ENCODE results near the gene SAMM50.

- TF ChIP-seq TARDBP (IDR thresholded peaks at IDR 0.05; ENCODE audit: borderline replicate concordance) (no peak), MAX (IDR thresholded peaks at IDR 0.05; ENCODE audit: low read depth, low read length) (no peak), SUZ12 (IDR thresholded peaks at IDR 0.05; ENCODE audit: unreplicated experiment) (no peak), MEF2B (IDR thresholded peaks at IDR 0.05; ENCODE audit: partially characterized antibody, poor library complexity, severe bottlenecking) (no peak), EZH2 (IDR thresholded peaks at IDR 0.05; ENCODE audit: borderline replicate concordance, control insufficient read depth, low read depth, low read length) (no peak), SIN3A (IDR thresholded peaks at IDR 0.05; ENCODE audit: low read depth, low read length) (no peak), NR2C2 (IDR thresholded peaks at IDR 0.05; ENCODE audit: borderline replicate concordance, control insufficient read depth, insufficient read length, low read depth) (no peak), ATF2 (IDR thresholded peaks at IDR 0.05; ENCODE audit: low read length) (no peak), ESRRA (IDR thresholded peaks at IDR 0.05; ENCODE audit: low read length) (no peak)
- TF ChIP-seq, protein P1, sequence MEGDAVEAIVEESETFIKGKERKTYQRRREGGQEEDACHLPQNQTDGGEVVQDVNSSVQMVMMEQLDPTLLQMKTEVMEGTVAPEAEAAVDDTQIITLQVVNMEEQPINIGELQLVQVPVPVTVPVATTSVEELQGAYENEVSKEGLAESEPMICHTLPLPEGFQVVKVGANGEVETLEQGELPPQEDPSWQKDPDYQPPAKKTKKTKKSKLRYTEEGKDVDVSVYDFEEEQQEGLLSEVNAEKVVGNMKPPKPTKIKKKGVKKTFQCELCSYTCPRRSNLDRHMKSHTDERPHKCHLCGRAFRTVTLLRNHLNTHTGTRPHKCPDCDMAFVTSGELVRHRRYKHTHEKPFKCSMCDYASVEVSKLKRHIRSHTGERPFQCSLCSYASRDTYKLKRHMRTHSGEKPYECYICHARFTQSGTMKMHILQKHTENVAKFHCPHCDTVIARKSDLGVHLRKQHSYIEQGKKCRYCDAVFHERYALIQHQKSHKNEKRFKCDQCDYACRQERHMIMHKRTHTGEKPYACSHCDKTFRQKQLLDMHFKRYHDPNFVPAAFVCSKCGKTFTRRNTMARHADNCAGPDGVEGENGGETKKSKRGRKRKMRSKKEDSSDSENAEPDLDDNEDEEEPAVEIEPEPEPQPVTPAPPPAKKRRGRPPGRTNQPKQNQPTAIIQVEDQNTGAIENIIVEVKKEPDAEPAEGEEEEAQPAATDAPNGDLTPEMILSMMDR (IDR thresholded peaks at IDR 0.05 in 2 of 3, conservative IDR thresholded peaks at IDR 0.05 in 1 of 3; ENCODE audit: control insufficient read depth in 2 of 3, extremely low read depth in 1 of 3, insufficient read depth in 1 of 3, low read depth in 3 of 3, low read length in 3 of 3): no peak
- TF ChIP-seq, protein P2, sequence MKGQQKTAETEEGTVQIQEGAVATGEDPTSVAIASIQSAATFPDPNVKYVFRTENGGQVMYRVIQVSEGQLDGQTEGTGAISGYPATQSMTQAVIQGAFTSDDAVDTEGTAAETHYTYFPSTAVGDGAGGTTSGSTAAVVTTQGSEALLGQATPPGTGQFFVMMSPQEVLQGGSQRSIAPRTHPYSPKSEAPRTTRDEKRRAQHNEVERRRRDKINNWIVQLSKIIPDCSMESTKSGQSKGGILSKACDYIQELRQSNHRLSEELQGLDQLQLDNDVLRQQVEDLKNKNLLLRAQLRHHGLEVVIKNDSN (IDR thresholded peaks at IDR 0.05; ENCODE audit: borderline replicate concordance, extremely low read length, insufficient read depth, low read depth, low read length): no peak
Measured at GRCh38 chr22:43944670-43945430, 10.4 kb upstream of the SAMM50 start.

All from GM12878 (cell line).